Sigmoid colon (tissue), 7 donors: ENCODE results near the gene RGS17. TPM values are rescaled to one million over a fixed set of nuclear protein-coding genes. Genes with fewer than 3 reads are reported as not detected.
"Not testable (repeated sequence)": the region's sequence is repeated elsewhere in the genome, so short reads cannot be mapped to it uniquely, and the experiment has no call there.

Experiments
- DNase-seq: peaks from one replicate; pipeline ENCODE4 v3.0.0-alpha.2; 2019
- H3K27ac ChIP-seq, 4 donors: fragments of 200-600 bp; sonication (generic); one replicate each; pipeline ENCODE4 v1.5.1; 2016 to 2019; ENCODE audit warnings: mild to moderate bottlenecking in 1 of 4
- H3K27me3 ChIP-seq, 3 donors: fragments of 200-600 bp; sonication (generic); one replicate each; pipeline ENCODE4 v1.5.1; 2019; ENCODE audit warnings: mild to moderate bottlenecking in 1 of 3
- H3K36me3 ChIP-seq, 4 donors: fragments of 200-600 bp; sonication (generic); one replicate each; pipeline ENCODE4 v1.5.1; 2016 to 2019
- H3K4me1 ChIP-seq, 4 donors: fragments of 200-600 bp; sonication (generic); one replicate each; pipeline ENCODE4 v1.5.1; 2017 to 2019
- H3K4me3 ChIP-seq, 4 donors: fragments of 200-600 bp; sonication (generic); one replicate each; pipeline ENCODE4 v1.5.1; 2017 to 2019; ENCODE audit warnings: mild to moderate bottlenecking in 2 of 4, moderate library complexity in 1 of 4
- H3K9me3 ChIP-seq, 4 donors: fragments of 200-600 bp in 3 of 4; sonication (generic) in 3 of 4; one replicate each; pipeline versions ENCODE4 v1.5.1 to v1.6.1; 2013 to 2019
- CTCF ChIP-seq, 4 experiments: fragments of 450-650 bp in 3 of 4; fragments of 200-600 bp in 1 of 4; IDR thresholded peaks; one replicate each; pipeline ENCODE4 v1.5.1; 2016 to 2019; ENCODE audit warnings: antibody characterized with exemption in 4 of 4, mild to moderate bottlenecking in 3 of 4, moderate library complexity in 2 of 4
- EP300 ChIP-seq, 4 donors: sonication (generic); formaldehyde crosslinking; IDR thresholded peaks; one replicate each; pipeline ENCODE4 v1.6.1; 2017; ENCODE audit warnings: antibody characterized with exemption in 4 of 4
- POLR2A ChIP-seq, 2 donors: fragments of 450-650 bp; IDR thresholded peaks; one replicate each; pipeline ENCODE4 v1.6.1; 2016; ENCODE audit warnings: antibody characterized with exemption in 2 of 2, mild to moderate bottlenecking in 2 of 2, moderate library complexity in 2 of 2
- POLR2AphosphoS5 ChIP-seq, 4 donors: sonication (generic); formaldehyde crosslinking; IDR thresholded peaks; one replicate each; pipeline ENCODE4 v1.6.1; 2017; ENCODE audit warnings: antibody characterized with exemption in 4 of 4
- WGBS, 2 donors: extraction: QIAGEN DNeasy Blood & Tissue Kit; methylation state at CpG; one replicate each; pipeline ENCODE4 v1.1.7; 2013; 5-methylcytosine and 5-hydroxymethylcytosine counted together
- intact Hi-C: fragments of 100-400 bp; cut with DNase I; formaldehyde crosslinking; loops from one replicate; pipeline ENCODE4 v1.15.1; 2023
- polyA plus RNA-seq, 3 donors: library from polyadenylated mRNA; stranded (reverse); fragments of 200-250 nt; gene quantifications; one replicate each; pipeline ENCODE4 v1.2.3, GENCODE V29; 2013
- total RNA-seq, 4 donors: library from RNA; depleted of rRNA; stranded (reverse); fragments of >200 nt; gene quantifications; one replicate each; pipeline ENCODE4 v1.1.0, GENCODE V29; 2016
- donor health status: healthy with polysubstance abuse.
- donor health status: Bipolar disorder and iron deficiency.
- donor health status: healthy.

Gene RGS17
- total and polyA plus RNA-seq, 7 donors: 0.16 to 2.8 (median 0.41) TPM; not detected in 2

DNA sequence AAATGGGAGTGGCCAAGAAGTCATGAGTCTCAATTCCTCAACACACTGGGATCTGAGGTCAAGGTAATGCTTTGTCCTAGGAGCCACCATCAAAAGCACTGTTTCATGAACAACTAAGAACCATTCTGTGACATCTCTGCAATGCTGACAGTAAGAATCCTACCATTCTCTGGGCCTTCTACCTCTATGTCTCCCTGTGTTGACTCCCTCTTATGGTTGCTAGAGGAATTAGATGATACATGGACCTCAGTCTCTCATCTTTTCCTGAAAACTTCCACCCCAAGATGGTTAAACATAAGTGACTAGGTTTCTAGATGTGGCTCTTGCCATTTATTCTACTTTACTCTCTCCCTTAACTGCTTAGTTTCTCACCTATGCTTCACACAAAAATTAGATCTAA, 137.7 kb downstream of the RGS17 start:
- DNase-seq: no peak
- Histone ChIP-seq H3K4me1 (no peaks in the 10 kb centered on the region), H3K9me3 (no peaks in the 10 kb centered on the region), H3K27me3 (no peaks in the 10 kb centered on the region), H3K4me3 (no peak overlapping the region), H3K36me3 (peaks cover 0 to 82% (median 13%) of the 10 kb centered on the region in 4 donors), H3K27ac (no peak overlapping the region)
- intact Hi-C loops: no loop called here
- TF ChIP-seq CTCF (IDR thresholded peaks at IDR 0.05) (no peak), POLR2AphosphoS5 (IDR thresholded peaks at IDR 0.05) (no peak), EP300 (IDR thresholded peaks at IDR 0.05) (no peak), POLR2A (IDR thresholded peaks at IDR 0.05) (no peak)

DNA sequence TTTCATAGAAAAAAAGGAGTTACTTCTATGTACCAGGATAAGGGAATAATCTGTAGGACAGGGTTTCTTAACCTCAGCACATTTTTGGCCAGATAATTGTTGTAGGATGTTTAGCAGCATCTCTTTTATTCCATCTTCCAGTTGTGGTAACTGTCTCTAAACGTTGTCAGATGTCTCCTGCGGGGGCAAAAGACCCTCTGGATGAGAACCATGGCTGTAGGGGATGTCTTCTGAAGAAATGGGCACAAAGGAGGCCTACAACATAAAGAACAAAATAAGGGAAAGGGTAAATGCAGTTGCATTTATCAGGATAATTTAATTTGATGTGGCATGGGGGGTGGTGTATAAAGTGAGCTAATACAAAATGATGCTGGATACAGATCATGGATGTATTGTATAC, 144.1 kb downstream of the RGS17 start:
- H3K27me3 ChIP-seq: no peaks in the 10 kb centered on the region
- H3K9me3 ChIP-seq: no peaks in the 10 kb centered on the region
- DNase-seq: no peak
- H3K36me3 ChIP-seq: peaks cover 0 to 23% (median 3%) of the 10 kb centered on the region in 4 donors
- no peak overlapping the region for H3K4me3 ChIP-seq
- TF ChIP-seq POLR2AphosphoS5 (IDR thresholded peaks at IDR 0.05) (no peak), EP300 (IDR thresholded peaks at IDR 0.05) (no peak), CTCF (IDR thresholded peaks at IDR 0.05) (no peak), POLR2A (IDR thresholded peaks at IDR 0.05) (no peak)
- peaks cover 0 to 22% (median 21%) of the 10 kb centered on the region in 4 donors for H3K4me1 ChIP-seq
- H3K27ac ChIP-seq: no peak overlapping the region
- 81 to 82% methylated on average over 2 of the region's 2 CpGs for WGBS, 2 donors
- intact Hi-C loops: no loop called here

GRCh38 chr6:152985300-152985699, 145.8 kb downstream of the RGS17 start:
- H3K4me1 ChIP-seq: peaks cover 0 to 34% (median 25%) of the 10 kb centered on the region in 4 donors
- H3K36me3 ChIP-seq, intact Hi-C loops, H3K9me3 ChIP-seq, H3K27me3 ChIP-seq, H3K4me3 ChIP-seq, DNase-seq: not testable (repeated sequence)
- WGBS, 2 donors: 89 to 94% methylated on average over 11 of the region's 11 CpGs
- TF ChIP-seq POLR2AphosphoS5 (IDR thresholded peaks at IDR 0.05): peak in 1 of 4 donors; percentile 7
- H3K27ac ChIP-seq: peak overlapping the region in 3 of 4 donors; percentile 94 to 97 (median 95)

DNA sequence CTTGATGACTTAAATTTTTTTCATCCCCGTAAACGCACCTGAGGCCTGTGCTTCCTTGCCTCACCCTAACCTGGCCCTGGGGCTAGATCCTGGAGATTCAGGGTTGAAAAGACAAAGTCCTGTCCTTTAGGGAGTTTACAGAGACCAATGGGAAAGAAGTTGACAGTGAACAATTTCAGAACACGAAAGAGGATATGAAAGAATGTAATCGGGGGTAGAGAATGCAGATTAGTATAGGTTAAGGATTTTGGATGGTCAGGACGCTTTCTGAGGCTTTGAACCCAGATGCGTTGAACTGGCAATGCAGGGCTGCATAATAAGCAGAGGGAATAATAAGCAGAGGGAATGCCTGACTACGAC, 146.6 kb downstream of the RGS17 start:
- Histone ChIP-seq H3K4me3 (peak overlapping the region in 3 of 4 donors; percentile 67 to 77 (median 69)), H3K4me1 (peaks cover 0 to 34% (median 25%) of the 10 kb centered on the region in 4 donors), H3K9me3 (no peaks in the 10 kb centered on the region), H3K36me3 (no peaks in the 10 kb centered on the region), H3K27me3 (no peaks in the 10 kb centered on the region), H3K27ac (peak overlapping the region; percentile 94 to 97 (median 95))
- no peak for DNase-seq
- 6 to 10% methylated on average over 7 of the region's 7 CpGs for WGBS, 2 donors
- intact Hi-C loops: no loop called here
- TF ChIP-seq POLR2A (IDR thresholded peaks at IDR 0.05): no peak
- TF ChIP-seq POLR2AphosphoS5 (IDR thresholded peaks at IDR 0.05): no peak
- TF ChIP-seq CTCF (IDR thresholded peaks at IDR 0.05): no peak
- TF ChIP-seq EP300 (IDR thresholded peaks at IDR 0.05): no peak

DNA sequence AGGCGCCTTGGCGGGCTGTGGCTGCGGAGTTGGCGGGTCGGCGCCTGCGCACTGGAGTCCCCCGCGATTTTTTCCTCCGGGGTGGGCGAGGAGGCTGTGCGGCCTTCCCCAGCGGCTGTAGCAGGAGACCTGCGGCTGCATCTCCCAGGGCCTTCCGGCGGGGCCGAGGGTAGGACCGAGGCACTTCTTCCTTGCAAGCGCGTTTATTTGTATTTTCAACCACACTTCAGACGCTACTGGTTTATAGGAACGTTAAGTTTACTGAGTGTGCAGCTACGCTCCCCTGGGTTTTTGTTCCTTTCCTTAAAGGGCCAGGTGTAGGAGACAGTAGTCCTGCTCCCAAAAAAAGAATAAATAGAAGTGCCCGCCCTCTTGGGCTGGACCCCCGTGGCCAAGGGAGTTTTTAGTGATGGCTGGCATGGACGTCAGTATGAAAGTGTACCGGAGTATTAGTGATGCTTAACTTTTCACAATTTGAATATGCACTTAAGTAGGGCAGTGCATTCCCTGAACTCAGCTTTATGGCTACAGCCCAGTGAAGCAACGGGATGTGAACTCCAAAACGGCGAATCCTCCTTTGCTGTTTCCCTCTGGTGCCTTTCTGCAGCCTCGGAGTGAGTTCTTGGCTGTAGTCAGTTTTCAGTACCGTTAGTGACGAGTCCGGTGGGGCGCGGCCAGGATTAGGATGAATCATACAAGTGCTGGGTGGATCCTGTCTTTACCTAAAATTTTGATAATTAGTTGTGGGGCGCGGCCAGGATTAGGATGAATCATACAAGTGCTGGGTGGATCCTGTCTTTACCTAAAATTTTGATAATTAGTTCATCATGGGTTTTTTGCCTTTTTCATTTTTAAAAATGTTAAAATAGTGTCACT, 147.2 kb downstream of the RGS17 start:
- peak; percentile 96 for DNase-seq
- Histone ChIP-seq H3K27me3 (no peaks in the 10 kb centered on the region), H3K9me3 (no peaks in the 10 kb centered on the region), H3K4me3 (peak overlapping the region; percentile 67 to 77 (median 70)), H3K27ac (peak overlapping the region; percentile 94 to 97 (median 95)), H3K4me1 (peaks cover 0 to 34% (median 25%) of the 10 kb centered on the region in 4 donors), H3K36me3 (no peaks in the 10 kb centered on the region)
- 0% methylated on average over 38 of the region's 38 CpGs for WGBS, 2 donors
- TF ChIP-seq EP300 (IDR thresholded peaks at IDR 0.05): no peak
- peak; percentile 6 to 80 (median 71) for TF ChIP-seq POLR2AphosphoS5 (IDR thresholded peaks at IDR 0.05)
- peak; percentile 27 to 29 for TF ChIP-seq POLR2A (IDR thresholded peaks at IDR 0.05)
- TF ChIP-seq CTCF (IDR thresholded peaks at IDR 0.05): no peak
- intact Hi-C loops: loop anchor here (2.0 kb wide), 1 partner anchor 19 kb away; the partner anchor contains the start of gene MTRF1L
